Ishikawa (cell line): ENCODE measurements around the gene LST1.

Source experiments
- CEBPB ChIP-seq: IDR thresholded peaks from 2 replicates; pipeline ENCODE4 v1.6.1; 2012
- CREB1 ChIP-seq: IDR thresholded peaks from 2 replicates; pipeline ENCODE4 v1.6.1; 2012; ENCODE audit warnings: low read depth
- EGR1 ChIP-seq: IDR thresholded peaks from 2 replicates; pipeline ENCODE4 v1.6.1; 2012
- EP300 ChIP-seq: IDR thresholded peaks from 2 replicates; pipeline ENCODE4 v1.6.1; 2012; ENCODE audit warnings: borderline replicate concordance
- FOXM1 ChIP-seq: IDR thresholded peaks from 2 replicates; pipeline ENCODE4 v1.6.1; 2012; ENCODE audit warnings: low read depth, borderline replicate concordance
- MAX ChIP-seq: IDR thresholded peaks from 2 replicates; pipeline ENCODE4 v1.6.1; 2012
- NFIC ChIP-seq: IDR thresholded peaks from 2 replicates; pipeline ENCODE4 v1.6.1; 2012
- RAD21 ChIP-seq: IDR thresholded peaks from 2 replicates; pipeline ENCODE4 v1.6.1; 2012; ENCODE audit warnings: low read depth
- TAF1 ChIP-seq: IDR thresholded peaks from 2 replicates; pipeline ENCODE4 v1.6.1; 2012; ENCODE audit warnings: low read depth, mild to moderate bottlenecking
- TCF12 ChIP-seq: IDR thresholded peaks from 2 replicates; pipeline ENCODE4 v1.6.1; 2012; ENCODE audit warnings: low read depth
- TEAD4 ChIP-seq: IDR thresholded peaks from 2 replicates; pipeline ENCODE4 v1.6.1; 2012
- USF1 ChIP-seq: IDR thresholded peaks from 2 replicates; pipeline ENCODE4 v1.6.1; 2012
- YY1 ChIP-seq: IDR thresholded peaks from 2 replicates; pipeline ENCODE4 v1.6.1; 2012; ENCODE audit warnings: low read depth
- ZBTB7A ChIP-seq: IDR thresholded peaks from 2 replicates; pipeline ENCODE4 v1.6.1; 2012; ENCODE audit warnings: low read depth
- TF ChIP-seq, protein P1 (sequence below): IDR thresholded peaks from 2 replicates; pipeline ENCODE4 v1.6.1; 2012; ENCODE audit warnings: low read depth, mild to moderate bottlenecking

LST1 gene

DNA sequence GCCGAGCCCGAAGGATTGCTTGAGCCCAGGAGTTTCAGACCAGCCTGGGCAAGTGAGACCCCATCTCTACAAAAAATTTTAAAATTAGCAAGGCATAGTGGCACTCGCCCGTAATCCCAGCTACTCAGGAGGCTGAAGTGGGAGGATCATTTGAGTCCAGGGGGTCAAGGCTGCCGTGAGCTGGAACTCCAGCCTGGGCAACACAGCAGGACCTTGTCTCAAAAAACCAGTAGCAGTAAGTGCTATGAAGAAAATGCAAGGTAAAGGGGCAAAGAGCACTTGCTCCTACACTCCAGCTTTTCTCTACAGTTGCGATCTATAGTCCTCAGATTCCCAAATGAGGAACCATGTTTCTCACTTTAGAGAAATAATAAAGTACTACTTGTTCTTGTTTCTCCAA is 42.4 kb upstream of the LST1 start:
- TF ChIP-seq NFIC (no peak), EGR1 (no peak), TEAD4 (no peak), CEBPB (no peak)

DNA sequence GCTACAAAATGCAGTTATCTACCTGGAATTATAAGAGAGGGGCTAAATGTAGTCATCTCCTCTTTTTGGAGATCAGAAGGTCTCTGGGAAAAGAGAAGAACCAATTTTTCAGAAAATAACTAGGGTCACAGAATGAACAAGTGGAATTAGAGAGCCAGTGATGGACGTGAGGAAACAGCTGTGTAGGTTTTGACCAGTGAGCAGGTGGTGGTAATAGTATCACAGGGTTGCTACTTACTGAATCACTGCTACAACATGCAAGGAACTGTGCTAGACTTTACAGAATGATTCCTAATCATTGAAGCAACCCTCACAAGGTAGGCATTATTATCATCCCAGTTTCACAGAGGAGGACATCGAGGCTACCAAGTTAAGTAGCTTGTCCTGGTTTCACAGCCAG is 41.4 kb upstream of the LST1 start:
- no peak for TF ChIP-seq TEAD4
- TF ChIP-seq YY1, result no peak
- TF ChIP-seq, protein P1, sequence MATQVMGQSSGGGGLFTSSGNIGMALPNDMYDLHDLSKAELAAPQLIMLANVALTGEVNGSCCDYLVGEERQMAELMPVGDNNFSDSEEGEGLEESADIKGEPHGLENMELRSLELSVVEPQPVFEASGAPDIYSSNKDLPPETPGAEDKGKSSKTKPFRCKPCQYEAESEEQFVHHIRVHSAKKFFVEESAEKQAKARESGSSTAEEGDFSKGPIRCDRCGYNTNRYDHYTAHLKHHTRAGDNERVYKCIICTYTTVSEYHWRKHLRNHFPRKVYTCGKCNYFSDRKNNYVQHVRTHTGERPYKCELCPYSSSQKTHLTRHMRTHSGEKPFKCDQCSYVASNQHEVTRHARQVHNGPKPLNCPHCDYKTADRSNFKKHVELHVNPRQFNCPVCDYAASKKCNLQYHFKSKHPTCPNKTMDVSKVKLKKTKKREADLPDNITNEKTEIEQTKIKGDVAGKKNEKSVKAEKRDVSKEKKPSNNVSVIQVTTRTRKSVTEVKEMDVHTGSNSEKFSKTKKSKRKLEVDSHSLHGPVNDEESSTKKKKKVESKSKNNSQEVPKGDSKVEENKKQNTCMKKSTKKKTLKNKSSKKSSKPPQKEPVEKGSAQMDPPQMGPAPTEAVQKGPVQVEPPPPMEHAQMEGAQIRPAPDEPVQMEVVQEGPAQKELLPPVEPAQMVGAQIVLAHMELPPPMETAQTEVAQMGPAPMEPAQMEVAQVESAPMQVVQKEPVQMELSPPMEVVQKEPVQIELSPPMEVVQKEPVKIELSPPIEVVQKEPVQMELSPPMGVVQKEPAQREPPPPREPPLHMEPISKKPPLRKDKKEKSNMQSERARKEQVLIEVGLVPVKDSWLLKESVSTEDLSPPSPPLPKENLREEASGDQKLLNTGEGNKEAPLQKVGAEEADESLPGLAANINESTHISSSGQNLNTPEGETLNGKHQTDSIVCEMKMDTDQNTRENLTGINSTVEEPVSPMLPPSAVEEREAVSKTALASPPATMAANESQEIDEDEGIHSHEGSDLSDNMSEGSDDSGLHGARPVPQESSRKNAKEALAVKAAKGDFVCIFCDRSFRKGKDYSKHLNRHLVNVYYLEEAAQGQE, result no peak

DNA sequence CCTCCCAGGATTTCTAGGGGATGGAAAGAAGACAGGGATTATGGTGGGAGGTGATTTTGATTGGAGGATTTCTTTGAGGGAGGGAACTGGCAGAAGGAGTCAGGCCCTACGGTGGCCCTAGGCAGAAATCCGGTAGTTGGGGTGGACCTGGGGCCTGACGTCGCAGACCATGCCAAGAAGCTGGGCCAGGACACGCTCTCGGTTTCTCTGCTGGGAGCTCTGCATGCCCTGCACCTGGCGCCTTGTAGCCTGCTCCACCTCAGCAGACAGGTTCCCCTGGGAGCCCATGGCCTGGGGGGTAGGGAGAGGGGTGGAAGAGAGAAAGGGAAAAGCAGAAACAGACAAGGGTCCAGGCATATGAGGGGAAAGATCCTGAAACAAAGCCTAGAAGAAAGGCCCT is 40.8 kb upstream of the LST1 start:
- no peak for TF ChIP-seq USF1
- TF ChIP-seq TCF12, result no peak
- TF ChIP-seq CREB1, result no peak
- no peak for TF ChIP-seq ZBTB7A
- no peak for TF ChIP-seq TAF1
- TF ChIP-seq RAD21, result no peak
- TF ChIP-seq TEAD4, result no peak
- TF ChIP-seq EP300, result no peak
- no peak for TF ChIP-seq MAX
- no peak for TF ChIP-seq EGR1
- TF ChIP-seq NFIC, result no peak
- no peak for TF ChIP-seq CEBPB
- TF ChIP-seq, protein P1, result no peak
- no peak for TF ChIP-seq YY1
- no peak for TF ChIP-seq FOXM1

DNA sequence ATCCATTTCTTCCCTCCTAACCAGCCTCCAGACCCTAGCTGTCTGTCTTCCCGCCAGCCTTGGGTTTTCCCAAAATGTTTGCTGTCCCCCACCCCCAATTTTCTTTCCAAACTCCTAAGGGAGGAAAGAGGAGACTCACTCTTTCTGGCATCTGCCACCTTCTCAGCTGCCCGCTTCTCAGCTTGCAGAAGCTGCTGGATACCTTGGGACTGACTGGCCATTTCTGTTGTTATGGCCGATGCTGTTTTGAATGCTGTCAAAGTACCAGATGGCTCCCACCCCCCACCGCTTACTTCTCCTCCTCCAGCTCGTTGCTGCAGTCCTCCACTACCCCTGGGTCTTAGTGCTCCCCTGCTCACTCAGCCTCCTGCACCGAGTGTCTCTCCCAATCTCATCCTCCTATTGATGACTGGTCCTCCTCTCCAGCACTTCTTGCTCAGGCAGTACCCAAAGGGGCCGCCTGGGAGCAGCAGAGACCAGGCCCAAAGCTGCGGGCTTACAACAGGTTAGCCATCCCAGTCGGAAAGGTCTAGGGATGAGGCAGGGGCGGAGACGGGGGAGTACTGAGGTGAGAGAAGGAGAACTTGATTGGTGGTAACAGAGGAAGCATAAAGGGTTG is 39.6 kb upstream of the LST1 start, which contains the start of gene ATP6V1G2:
ATP6V1G2 (minus strand) TSS at position 270 of the 619 bp plus-strand sequence; CDS start at position 221, 49 bp downstream.
- TF ChIP-seq MAX, result no peak
- peak; percentile 99 for TF ChIP-seq RAD21
- no peak for TF ChIP-seq USF1
- TF ChIP-seq CEBPB, result no peak

GRCh38 chr6:31546958-31547726 is 38.9 kb upstream of the LST1 start, which contains the start of gene NFKBIL1:
Gene NFKBIL1 (plus strand): TSS chr6:31547608. CDS start chr6:31547695, 87 bp downstream.
- peak; percentile 51; the same call in 1 of the 2 replicates for TF ChIP-seq TCF12
- peak; percentile 76 for TF ChIP-seq YY1
- peak; percentile 89 for TF ChIP-seq CREB1
- peak; percentile 50 for TF ChIP-seq NFIC
- TF ChIP-seq CEBPB, result 0 out of 2 replicates have a peak, but pooled peaks have one; percentile 29
- TF ChIP-seq MAX, result peak; percentile 56
- TF ChIP-seq USF1, result no peak
- TF ChIP-seq RAD21, result no peak
- TF ChIP-seq TEAD4, result no peak
- peak; percentile 66; the same call in 1 of the 2 replicates for TF ChIP-seq ZBTB7A
- no peak for TF ChIP-seq FOXM1
- TF ChIP-seq TAF1, result peak; percentile 37
